GM12878 (cell line): ENCODE data around the gene PBOV1.

Experiments
- CHD4 ChIP-seq: fragments of 200-600 bp; sonication (generic); IDR thresholded peaks from 2 replicates; pipeline ENCODE4 v1.6.1; 2016; ENCODE audit warnings: mild to moderate bottlenecking
- CTCF ChIP-seq, 3 experiments: IDR thresholded peaks in 2 of 3; conservative IDR thresholded peaks in 1 of 3; 2 replicates each; pipeline ENCODE4 v1.5.1; 2011; ENCODE audit warnings: low read depth in 3 of 3, low read length in 3 of 3, mild to moderate bottlenecking in 3 of 3, control low read depth in 2 of 3, moderate library complexity in 2 of 3, inconsistent platforms in 1 of 3, mixed read lengths in 1 of 3; ENCODE audit not compliant: control insufficient read depth in 2 of 3, insufficient read depth in 1 of 3; ENCODE audit errors: extremely low read depth in 1 of 3
- DPF2 ChIP-seq: fragments of 450-650 bp; IDR thresholded peaks from 2 replicates; pipeline ENCODE4 v1.6.1; 2017; ENCODE audit warnings: mild to moderate bottlenecking
- EED ChIP-seq: sonication (generic); IDR thresholded peaks from 2 replicates; pipeline ENCODE4 v1.6.1; 2016; ENCODE audit warnings: antibody characterized with exemption, low read depth
- NFIC ChIP-seq: IDR thresholded peaks from 2 replicates; pipeline ENCODE4 v1.6.1; 2012; ENCODE audit warnings: low read depth, mild to moderate bottlenecking, inconsistent platforms, low read length, moderate library complexity
- POLR2AphosphoS5 ChIP-seq: IDR thresholded peaks from 2 replicates; pipeline ENCODE4 v1.6.1; 2011; ENCODE audit warnings: mild to moderate bottlenecking, low read length, inconsistent platforms
- SMC3 ChIP-seq: IDR thresholded peaks from 2 replicates; pipeline ENCODE4 v1.6.1; 2011; ENCODE audit warnings: low read length, improper control_type of control experiment, borderline replicate concordance
- WRNIP1 ChIP-seq: IDR thresholded peaks from 2 replicates; pipeline ENCODE4 v1.6.1; 2011; ENCODE audit warnings: low read depth, low read length, improper control_type of control experiment, borderline replicate concordance

GRCh38 chr6:138255443-138255842 is 37.2 kb upstream of the PBOV1 start:
- TF ChIP-seq DPF2 (no peak), NFIC (no peak), WRNIP1 (no peak), EED (no peak), CTCF (IDR thresholded peaks at IDR 0.05 in 2 of 3, conservative IDR thresholded peaks at IDR 0.05 in 1 of 3; ENCODE audit: control insufficient read depth in 2 of 3, extremely low read depth in 1 of 3, insufficient read depth in 1 of 3, low read depth in 3 of 3, low read length in 3 of 3) (no peak), POLR2AphosphoS5 (no peak), CHD4 (no peak), SMC3 (no peak)
